ENCODE results near the gene RAD51D. TPM values are rescaled to one million over a fixed set of nuclear protein-coding genes. Genes with fewer than 3 reads are reported as not detected.

The RAD51D gene
- total RNA-seq, 2 experiments from 2014 or later: 6.2 to 8.6 TPM

DNA sequence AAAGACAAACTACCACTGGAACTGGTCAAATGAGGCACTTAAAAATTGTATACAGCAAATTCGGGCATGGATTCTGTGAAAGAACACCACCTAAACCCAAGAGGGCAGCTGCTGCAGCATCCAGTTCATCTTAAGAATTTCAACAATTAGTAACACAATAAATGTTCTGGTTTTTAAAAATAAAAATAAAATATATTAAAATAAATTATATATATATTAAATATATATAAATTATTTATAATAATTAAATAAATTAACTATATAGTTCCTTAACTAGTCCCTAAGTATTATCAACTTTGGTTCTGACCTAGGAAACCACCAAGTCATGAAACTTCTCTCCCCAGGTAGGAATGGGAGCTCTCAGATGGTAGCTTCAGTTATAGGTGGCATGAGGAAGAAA is 42.8 kb downstream of the RAD51D start:
- Histone ChIP-seq H3K9me3 (ENCODE audit: control insufficient read depth in 1 of 2, insufficient read depth in 1 of 2, low read length in 2 of 2) (no peaks in the 10 kb centered on the region), H3K4me1 (ENCODE audit: insufficient read depth, low read length) (peaks cover 40% of the 10 kb centered on the region), H3K36me3 (ENCODE audit: insufficient read depth, low read length) (no peaks in the 10 kb centered on the region), H3K27me3 (ENCODE audit: control insufficient read depth in 1 of 2, insufficient read depth in 2 of 2, low read length in 2 of 2) (no peaks in the 10 kb centered on the region), H3K27ac (ENCODE audit: low read depth in 1 of 2, low read length in 2 of 2) (no peak overlapping the region), H3K4me3 (ENCODE audit: low read length) (no peak overlapping the region)
- no peaks in the 10 kb centered on the region for H3K36me3 Mint-ChIP-seq (ENCODE audit: low read depth)
- H3K4me3 Mint-ChIP-seq: no peak overlapping the region
- ATAC-seq (ENCODE audit: poor library complexity) (no peak), DNase-seq (no peak)
- no peak overlapping the region for H3K27ac Mint-ChIP-seq
- ChIA-PET CTCF (interaction anchor here (1.0 to 1.7 kb wide), 3 partner anchors 10 to 13 kb away, joined by 3 to 8 read pairs (median 4); partner anchors contain the start of gene RFFL), POLR2A (interaction anchor here (1.3 to 2.1 kb wide), 3 partner anchors 11 to 54 kb away, joined by 4 to 7 read pairs (median 6); partner anchors contain the start of gene RFFL)
- H3K9me3 Mint-ChIP-seq: no peaks in the 10 kb centered on the region
- intact Hi-C loops (cut with DNase I, micrococcal nuclease): no loop called here
- H3K4me1 Mint-ChIP-seq (ENCODE audit: low read depth): peaks cover 83% of the 10 kb centered on the region
- H3K27me3 Mint-ChIP-seq: no peaks in the 10 kb centered on the region
- TF ChIP-seq CTCF (IDR thresholded peaks at IDR 0.05): no peak

DNA sequence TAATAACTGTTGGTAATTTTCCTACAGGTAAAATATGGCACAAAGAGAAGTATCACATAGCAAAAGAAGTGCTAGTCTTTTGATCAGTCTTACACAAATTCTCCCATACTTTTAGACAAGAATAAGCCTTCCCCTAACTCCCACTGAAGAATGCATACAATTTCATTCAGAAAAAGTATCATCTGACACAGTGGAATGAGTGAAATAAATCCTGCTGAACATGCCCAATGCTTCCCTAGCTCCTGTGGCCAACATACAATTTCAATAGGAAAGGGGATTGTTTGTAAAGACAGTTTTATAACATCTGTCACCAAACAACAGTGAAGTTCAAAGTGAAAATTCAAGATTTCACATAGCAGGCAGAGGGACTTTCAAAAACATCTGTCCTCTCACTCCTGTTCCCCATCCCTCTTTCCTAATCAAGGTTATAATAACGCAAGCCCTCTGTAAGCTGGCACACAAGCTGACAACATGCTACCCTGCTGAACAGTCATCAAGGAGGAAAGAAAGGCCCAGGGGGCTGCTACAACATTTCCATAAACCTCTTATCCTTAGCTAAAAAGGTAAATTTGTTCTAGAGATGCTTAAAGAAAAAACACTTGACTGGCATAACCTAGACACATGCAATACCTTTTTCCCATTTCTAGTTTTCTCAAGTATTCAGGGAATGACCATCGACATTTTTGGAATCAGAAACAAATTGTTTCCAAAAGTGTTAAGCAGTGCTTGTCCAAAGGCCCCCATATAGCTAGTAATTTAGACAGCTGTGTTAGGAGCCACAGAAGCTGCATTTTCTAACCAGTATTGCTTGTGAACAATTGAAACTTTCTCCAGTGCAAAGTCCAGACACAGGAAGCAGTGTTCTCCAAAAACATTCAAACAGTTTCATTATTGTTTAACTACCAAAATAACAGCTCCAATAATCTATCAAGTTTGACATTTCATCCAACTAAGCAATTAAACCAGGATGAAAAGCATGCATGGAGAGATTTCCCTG is 44.7 kb downstream of the RAD51D start:
- H3K27ac ChIP-seq (ENCODE audit: low read depth in 1 of 2, low read length in 2 of 2): peak overlapping the region in 1 of 2 donors; percentile 14
- intact Hi-C loops (cut with DNase I, micrococcal nuclease): no loop called here

More for the DNA sequence above, 44.7 kb downstream of the RAD51D start:
- Mint-ChIP-seq H3K36me3 (ENCODE audit: low read depth) (peaks cover under 1% of the 10 kb centered on the region), H3K4me3 (peak overlapping the region; percentile 57), H3K27me3 (no peaks in the 10 kb centered on the region), H3K9me3 (no peaks in the 10 kb centered on the region), H3K27ac (peak overlapping the region; percentile 83), H3K4me1 (ENCODE audit: low read depth) (peaks cover 75% of the 10 kb centered on the region)
- no peak for TF ChIP-seq CTCF (IDR thresholded peaks at IDR 0.05)
- no peak for ATAC-seq (ENCODE audit: poor library complexity)
- Histone ChIP-seq H3K4me1 (ENCODE audit: insufficient read depth, low read length) (peaks cover 53% of the 10 kb centered on the region), H3K4me3 (ENCODE audit: low read length) (no peak overlapping the region), H3K9me3 (ENCODE audit: control insufficient read depth in 1 of 2, insufficient read depth in 1 of 2, low read length in 2 of 2) (no peaks in the 10 kb centered on the region), H3K36me3 (ENCODE audit: insufficient read depth, low read length) (no peaks in the 10 kb centered on the region), H3K27me3 (ENCODE audit: control insufficient read depth in 1 of 2, insufficient read depth in 2 of 2, low read length in 2 of 2) (no peaks in the 10 kb centered on the region)
- DNase-seq: no peak
- ChIA-PET POLR2A (interaction anchor here (0.7 to 3.5 kb wide), 9 partner anchors 8 to 52 kb away, joined by 3 to 18 read pairs (median 7); partner anchors contain the start of gene RFFL), CTCF (interaction anchor here (1.5 to 3.4 kb wide), 4 partner anchors 12 to 44 kb away, joined by 4 to 14 read pairs (median 10); partner anchors contain the start of genes RAD51D and RFFL)

All from CD4-positive, alpha-beta T cell (primary cell).